IPS-11a (cell line): ENCODE measurements around the gene ZNF23.
A peak's percentile ranks its signal among the peaks of the same experiment; 100 is the strongest.

Source experiments
- H3K4me3 ChIP-seq: one replicate; pipeline ENCODE4 v1.5.1; 2013; ENCODE audit warnings: low read depth, low read length, control low read depth

ZNF23 gene

GRCh38 chr16:71428385-71428784 is 33.7 kb downstream of the ZNF23 start:
- H3K4me3 ChIP-seq = no peak overlapping the region

- no peak overlapping the region for H3K4me3 ChIP-seq
Measured at GRCh38 chr16:71426880-71427615, 35.0 kb downstream of the ZNF23 start.

GRCh38 chr16:71426069-71426879 is 35.8 kb downstream of the ZNF23 start:
- peak overlapping the region; percentile 69 for H3K4me3 ChIP-seq

GRCh38 chr16:71425746-71426068 is 36.3 kb downstream of the ZNF23 start:
- H3K4me3 ChIP-seq = peak overlapping the region; percentile 69

- H3K4me3 ChIP-seq = no peak overlapping the region
Measured at GRCh38 chr16:71424626-71425025, 37.4 kb downstream of the ZNF23 start.

- no peak overlapping the region for H3K4me3 ChIP-seq
Measured at GRCh38 chr16:71423865-71424264, 38.2 kb downstream of the ZNF23 start.

GRCh38 chr16:71423016-71423415 is 39.0 kb downstream of the ZNF23 start:
- no peak overlapping the region for H3K4me3 ChIP-seq

GRCh38 chr16:71421911-71422310 is 40.1 kb downstream of the ZNF23 start:
- H3K4me3 ChIP-seq = no peak overlapping the region

- no peak overlapping the region for H3K4me3 ChIP-seq
Measured at GRCh38 chr16:71414038-71414437, 48.0 kb downstream of the ZNF23 start.

- no peak overlapping the region for H3K4me3 ChIP-seq
Measured at GRCh38 chr16:71413341-71413740, 48.7 kb downstream of the ZNF23 start.

GRCh38 chr16:71412270-71413160 is 49.5 kb downstream of the ZNF23 start:
- peak overlapping the region; percentile 50 for H3K4me3 ChIP-seq

- H3K4me3 ChIP-seq = no peak overlapping the region
Measured at GRCh38 chr16:71410146-71410545, 51.9 kb downstream of the ZNF23 start.

GRCh38 chr16:71409011-71409775 is 52.9 kb downstream of the ZNF23 start:
- no peak overlapping the region for H3K4me3 ChIP-seq

- H3K4me3 ChIP-seq = no peak overlapping the region
Measured at GRCh38 chr16:71408536-71408935, 53.5 kb downstream of the ZNF23 start.

GRCh38 chr16:71407731-71408130 is 54.3 kb downstream of the ZNF23 start:
- no peak overlapping the region for H3K4me3 ChIP-seq

- no peak overlapping the region for H3K4me3 ChIP-seq
Measured at GRCh38 chr16:71406724-71407123, 55.3 kb downstream of the ZNF23 start.

GRCh38 chr16:71406316-71406715 is 55.7 kb downstream of the ZNF23 start:
- no peak overlapping the region for H3K4me3 ChIP-seq

- no peak overlapping the region for H3K4me3 ChIP-seq
Measured at GRCh38 chr16:71404364-71404763, 57.7 kb downstream of the ZNF23 start.

- no peak overlapping the region for H3K4me3 ChIP-seq
Measured at GRCh38 chr16:71402674-71403073, 59.4 kb downstream of the ZNF23 start.

GRCh38 chr16:71402007-71402406 is 60.0 kb downstream of the ZNF23 start:
- no peak overlapping the region for H3K4me3 ChIP-seq
